AG04449 (cell line): Measurements from ENCODE around the gene KLHDC9.

Experiments used
- CTCF ChIA-PET: fragments of 350-600 bp; formaldehyde crosslinking; extraction: SDS; loops from one replicate; lab custom pipeline; 2021; ENCODE audit warnings: antibody characterized with exemption; lab: Yijun Ruan, JAX
- POLR2A ChIA-PET: fragments of 400-600, 350-600 bp; formaldehyde crosslinking; extraction: SDS; loops from one replicate; lab custom pipeline; 2020; ENCODE audit warnings: antibody characterized with exemption, inconsistent platforms; lab: Yijun Ruan, JAX
- DNase-seq: peaks from one replicate; pipeline ENCODE4 v3.0.0-alpha.2; 2010; ENCODE audit warnings: low read depth, low spot score
- H3K4me3 ChIP-seq: 2 replicates; pipeline ENCODE4 v1.5.1; 2011; ENCODE audit warnings: low read depth, mild to moderate bottlenecking, control low read depth, low read length
- CTCF ChIP-seq: IDR thresholded peaks from one replicate; pipeline ENCODE4 v1.5.1; 2011; ENCODE audit warnings: mild to moderate bottlenecking, moderate library complexity, low read length, control low read depth, inconsistent platforms; ENCODE audit not compliant: insufficient read depth; ENCODE audit errors: missing control alignments

Gene KLHDC9

GRCh38 chr1:161089938-161090337, 8.2 kb upstream of the KLHDC9 start:
- no peak for DNase-seq
- no peak for TF ChIP-seq CTCF
- CTCF ChIA-PET, result interaction anchor here (1.0 to 7.8 kb wide), 3 partner anchors 9 to 93 kb away, joined by 4 to 82 read pairs (median 5); partner anchors contain the start of gene KLHDC9
- no peak overlapping the region for H3K4me3 ChIP-seq
- POLR2A ChIA-PET, result no interaction called here

DNA sequence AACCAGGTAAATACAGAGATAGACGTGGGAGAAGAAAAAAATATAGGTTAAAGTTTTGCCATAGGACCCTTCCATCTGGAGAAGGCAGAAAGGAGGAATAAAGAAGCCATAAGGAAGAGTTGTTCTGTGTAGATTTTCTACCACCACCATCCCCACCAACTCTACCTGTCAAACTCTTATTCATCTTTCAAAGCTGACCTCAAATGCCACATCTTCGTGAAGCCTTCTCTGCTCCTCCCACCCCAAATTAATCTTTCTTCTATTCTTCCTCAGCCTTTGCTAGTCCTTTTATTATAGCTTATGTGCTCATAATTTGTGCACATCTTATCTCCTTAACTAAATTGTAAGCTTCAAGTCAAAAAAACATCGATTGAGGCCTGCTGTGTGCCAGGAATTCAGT, 7.5 kb upstream of the KLHDC9 start:
- DNase-seq, result no peak
- ChIA-PET CTCF (no interaction called here), POLR2A (no interaction called here)
- TF ChIP-seq CTCF, result no peak
- H3K4me3 ChIP-seq, result no peak overlapping the region

DNA sequence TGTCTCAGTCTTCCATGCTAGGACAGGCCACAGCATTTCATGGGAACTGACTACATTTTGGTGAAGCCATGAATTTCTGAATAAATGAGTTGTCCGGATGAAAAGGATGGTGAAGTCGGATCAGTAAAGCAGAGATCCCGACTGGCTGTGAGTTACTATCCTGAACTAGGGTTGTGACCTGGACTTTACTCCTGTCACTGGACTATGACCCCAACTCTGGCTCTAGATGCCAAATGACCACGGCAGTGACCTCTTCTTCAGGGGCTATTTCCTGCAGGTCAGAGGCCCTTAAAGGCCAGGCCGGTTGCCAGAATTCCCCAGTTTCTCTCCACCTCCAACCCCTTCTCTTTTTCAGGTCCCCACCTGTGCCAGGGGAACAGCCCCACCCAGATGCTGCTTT, 7.1 kb upstream of the KLHDC9 start:
- no peak overlapping the region for H3K4me3 ChIP-seq
- ChIA-PET POLR2A (no interaction called here), CTCF (no interaction called here)
- no peak for DNase-seq
- no peak for TF ChIP-seq CTCF

GRCh38 chr1:161091796-161092507, 6.2 kb upstream of the KLHDC9 start:
- ChIA-PET POLR2A (no interaction called here), CTCF (interaction anchor here (1.1 to 3.3 kb wide), 3 partner anchors 9 to 81 kb away, joined by 3 to 19 read pairs (median 8); no protein-coding TSS in a partner anchor)
- DNase-seq, result no peak

DNA sequence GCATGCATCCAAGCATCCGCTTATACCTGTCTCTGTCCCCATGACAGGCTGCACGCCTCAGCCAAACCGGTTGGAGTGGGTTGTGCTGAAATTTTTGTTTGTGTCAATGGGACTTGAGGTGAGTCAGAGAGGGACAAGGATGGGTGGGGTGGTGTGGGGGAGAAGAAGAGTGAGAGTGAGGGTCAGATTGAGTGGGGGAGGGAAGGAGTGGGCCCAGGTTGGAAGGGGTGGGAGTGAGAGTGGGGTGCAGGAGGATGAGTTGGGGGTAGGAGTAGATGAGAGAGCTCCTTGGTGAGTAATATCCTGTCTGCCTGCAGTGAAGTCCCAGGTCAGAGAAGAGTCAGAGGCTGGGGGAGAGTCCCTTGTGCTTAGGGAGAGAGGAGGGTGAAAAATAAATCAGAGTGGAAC, 5.5 kb upstream of the KLHDC9 start:
- H3K4me3 ChIP-seq, result no peak overlapping the region
- DNase-seq, result no peak
- ChIA-PET POLR2A (no interaction called here), CTCF (interaction anchor here (1.1 to 3.3 kb wide), 4 partner anchors 10 to 100 kb away, joined by 3 to 19 read pairs (median 8); no protein-coding TSS in a partner anchor)
- TF ChIP-seq CTCF, result no peak

More at GRCh38 chr1:161091796-161092507, 6.2 kb upstream of the KLHDC9 start:
- TF ChIP-seq CTCF, result no peak
- no peak overlapping the region for H3K4me3 ChIP-seq

DNA sequence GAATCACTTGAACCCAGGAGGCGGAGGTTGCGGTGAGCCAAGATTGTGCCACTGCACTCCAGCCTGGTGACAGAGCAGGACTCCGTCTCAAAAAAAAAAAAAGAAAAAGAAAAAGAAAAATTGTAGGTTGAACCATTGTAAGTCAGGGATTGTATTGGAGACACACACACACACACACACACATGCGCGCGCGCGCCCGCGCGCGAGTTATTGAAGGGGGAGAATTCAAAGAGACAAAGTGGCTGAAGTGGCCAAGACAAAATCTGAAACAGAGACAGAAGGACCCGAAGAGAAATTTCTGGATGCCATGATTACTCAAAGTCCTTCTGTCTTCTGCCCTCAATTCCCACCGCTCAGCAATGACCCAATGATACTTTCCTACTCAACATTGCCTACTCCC, 3.7 kb upstream of the KLHDC9 start:
- CTCF ChIA-PET, result interaction anchor here (3.3 to 7.9 kb wide), 5 partner anchors 12 to 100 kb away, joined by 19 to 146 read pairs (median 100); partner anchors contain the start of genes ARHGAP30, NIT1, PFDN2 and TSTD1
- DNase-seq, result no peak
- no peak for TF ChIP-seq CTCF
- no peak overlapping the region for H3K4me3 ChIP-seq
- POLR2A ChIA-PET, result no interaction called here
